H1 (cell line): ENCODE measurements around the gene SPATA31E1. TPM values are rescaled to one million over a fixed set of nuclear protein-coding genes. Genes with fewer than 3 reads are reported as not detected.
"Not testable (repeated sequence)": the region's sequence is repeated elsewhere in the genome, so short reads cannot be mapped to it uniquely, and the experiment has no call there.

ENCODE experiments used
- CTCF ChIA-PET: fragments of 300-600 bp; sonication (Branson Sonifier 250); formaldehyde crosslinking; loops from one replicate; lab custom pipeline; 2021; ENCODE audit not compliant: partially characterized antibody; lab: Charles Lee
- POLR2A ChIA-PET: fragments of 300-600 bp; sonication (Branson Sonifier 250); formaldehyde crosslinking; loops from one replicate; lab custom pipeline; 2021; ENCODE audit warnings: inconsistent platforms; ENCODE audit not compliant: partially characterized antibody; lab: Charles Lee
- DNase-seq, 2 experiments: peaks; one replicate each; pipeline versions ENCODE4 v3.0.0 to v3.0.0-alpha.2; 2010 to 2022; ENCODE audit warnings: low spot score in 2 of 2, low read depth in 1 of 2, mixed read lengths in 1 of 2
- FAIRE-seq: peaks from 2 replicates; lab custom pipeline; 2011; peaks lifted over from hg19 to GRCh38; lab: Jason Lieb, UNC
- H2AFZ ChIP-seq: 2 replicates; pipeline ENCODE4 v1.8.1; 2012; ENCODE audit warnings: low read length, inconsistent platforms
- H2AK5ac ChIP-seq: 2 replicates; pipeline ENCODE4 v1.6.1; 2013; ENCODE audit warnings: low read depth, low read length
- H2BK120ac ChIP-seq: replicated peaks from 2 replicates; pipeline ENCODE3; 2013; ENCODE audit warnings: low read depth, low read length, inconsistent platforms
- H2BK12ac ChIP-seq: 2 replicates; pipeline ENCODE4 v1.6.1; 2013; ENCODE audit warnings: low read depth, low read length
- H2BK15ac ChIP-seq: 2 replicates; pipeline ENCODE4 v1.6.1; 2013; ENCODE audit warnings: low read length
- H2BK20ac ChIP-seq: 2 replicates; pipeline ENCODE4 v1.6.1; 2013; ENCODE audit warnings: low read length
- H2BK5ac ChIP-seq: 2 replicates; pipeline ENCODE4 v1.6.1; 2013; ENCODE audit warnings: low read depth, low read length
- H3K14ac ChIP-seq: 2 replicates; pipeline ENCODE4 v1.6.1; 2013; ENCODE audit warnings: inconsistent platforms; ENCODE audit not compliant: insufficient read length
- H3K18ac ChIP-seq: 2 replicates; pipeline ENCODE4 v1.6.1; 2013; ENCODE audit warnings: low read length; ENCODE audit errors: extremely low read depth
- H3K23ac ChIP-seq: 2 replicates; pipeline ENCODE4 v1.6.1; 2013; ENCODE audit warnings: inconsistent platforms; ENCODE audit not compliant: insufficient read length
- H3K23me2 ChIP-seq: 2 replicates; pipeline ENCODE4 v1.6.1; 2013; ENCODE audit warnings: low read depth, low read length
- H3K27ac ChIP-seq: 2 replicates; pipeline ENCODE4 v1.6.1; 2011; ENCODE audit warnings: low read depth, low read length, inconsistent platforms
- H3K27me3 ChIP-seq, 4 experiments: replicated peaks in 1 of 4; 1 replicate in 1 of 4; 2 replicates in 3 of 4; pipeline versions ENCODE4 v1.6.1 to v1.8.1; 2011 to 2013; ENCODE audit warnings: low read length in 3 of 4, mild to moderate bottlenecking in 3 of 4, inconsistent platforms in 2 of 4, mixed read lengths in 2 of 4, moderate library complexity in 1 of 4; ENCODE audit not compliant: control insufficient read depth in 3 of 4, insufficient read depth in 3 of 4; ENCODE audit errors: extremely low read depth in 1 of 4
- H3K36me3 ChIP-seq, 4 experiments: 2 replicates each; pipeline versions ENCODE4 v1.6.1 to v1.8.1; 2011 to 2013; ENCODE audit warnings: mild to moderate bottlenecking in 4 of 4, low read length in 3 of 4, moderate library complexity in 2 of 4, control low read depth in 1 of 4, inconsistent platforms in 1 of 4; ENCODE audit not compliant: insufficient read depth in 4 of 4, control insufficient read depth in 2 of 4
- H3K4ac ChIP-seq: replicated peaks from 2 replicates; pipeline ENCODE3; 2013; ENCODE audit warnings: low read length, low read depth, mixed read lengths, inconsistent platforms; ENCODE audit not compliant: insufficient read length
- H3K4me1 ChIP-seq, 4 experiments: replicated peaks in 1 of 4; 1 replicate in 1 of 4; 2 replicates in 3 of 4; pipeline versions ENCODE4 v1.6.1 to v1.8.1; 2011 to 2013; ENCODE audit warnings: low read length in 3 of 4, inconsistent platforms in 2 of 4, mixed read lengths in 1 of 4; ENCODE audit not compliant: insufficient read depth in 4 of 4, control insufficient read depth in 3 of 4
- H3K4me2 ChIP-seq, 2 experiments: 2 replicates each; pipeline versions ENCODE4 v1.6.1 to v1.8.1; 2011 to 2013; ENCODE audit warnings: low read depth in 2 of 2, low read length in 2 of 2, control low read depth in 1 of 2, inconsistent platforms in 1 of 2, mild to moderate bottlenecking in 1 of 2; ENCODE audit not compliant: insufficient read depth in 1 of 2
- H3K4me3 ChIP-seq, 4 experiments: fragments of 200-600, 300-600 bp in 1 of 4; sonication (generic), shearing (Covaris generic), sonication (Bioruptor Twin) in 1 of 4; 2 replicates each; pipeline versions ENCODE4 v1.5.1 to v1.8.1; 2011 to 2016; ENCODE audit warnings: low read length in 4 of 4, low read depth in 3 of 4, control low read depth in 2 of 4, inconsistent platforms in 2 of 4, mild to moderate bottlenecking in 2 of 4, mixed read lengths in 1 of 4, moderate library complexity in 1 of 4; ENCODE audit not compliant: insufficient read depth in 2 of 4; ENCODE audit errors: extremely low read depth in 1 of 4
- H3K56ac ChIP-seq: replicated peaks from 2 replicates; pipeline ENCODE3; 2013; ENCODE audit warnings: low read depth, mild to moderate bottlenecking, mixed read lengths, low read length, inconsistent platforms; ENCODE audit not compliant: insufficient read length
- H3K79me1 ChIP-seq: 2 replicates; pipeline ENCODE4 v1.6.1; 2013; ENCODE audit warnings: low read depth, low read length, control low read depth
- H3K79me2 ChIP-seq, 2 experiments: 2 replicates each; pipeline versions ENCODE4 v1.6.1 to v1.8.1; 2012 to 2013; ENCODE audit warnings: low read length in 2 of 2, mild to moderate bottlenecking in 2 of 2, inconsistent platforms in 1 of 2; ENCODE audit not compliant: insufficient read depth in 2 of 2, control insufficient read depth in 1 of 2
- H3K9ac ChIP-seq, 4 experiments: replicated peaks in 1 of 4; 1 replicate in 1 of 4; 2 replicates in 3 of 4; pipeline versions ENCODE4 v1.6.1 to v1.8.1; 2011 to 2013; ENCODE audit warnings: low read depth in 3 of 4, low read length in 3 of 4, control low read depth in 2 of 4, mild to moderate bottlenecking in 2 of 4, moderate library complexity in 2 of 4, inconsistent platforms in 1 of 4; ENCODE audit errors: extremely low read depth in 1 of 4
- H3K9me3 ChIP-seq, 2 experiments: 2 replicates each; pipeline versions ENCODE4 v1.6.1 to v1.8.1; 2012 to 2013; ENCODE audit warnings: mild to moderate bottlenecking in 2 of 2, moderate library complexity in 2 of 2, control low read depth in 1 of 2, inconsistent platforms in 1 of 2, low read depth in 1 of 2, low read length in 1 of 2, mixed read lengths in 1 of 2; ENCODE audit not compliant: insufficient read depth in 2 of 2
- H4K20me1 ChIP-seq, 2 experiments: replicated peaks in 1 of 2; 2 replicates each; pipeline versions ENCODE3 to v1.8.1; 2011 to 2013; ENCODE audit warnings: inconsistent platforms in 2 of 2, low read length in 2 of 2, mild to moderate bottlenecking in 1 of 2; ENCODE audit not compliant: insufficient read depth in 2 of 2, control insufficient read depth in 1 of 2
- H4K5ac ChIP-seq: 2 replicates; pipeline ENCODE4 v1.6.1; 2013; ENCODE audit warnings: low read length, low read depth, mixed read lengths, inconsistent platforms; ENCODE audit not compliant: insufficient read length
- H4K8ac ChIP-seq: 2 replicates; pipeline ENCODE4 v1.8.0; 2013; ENCODE audit warnings: mild to moderate bottlenecking, moderate library complexity, low read length, inconsistent platforms; ENCODE audit not compliant: insufficient read depth; ENCODE audit errors: extremely low read depth
- H4K91ac ChIP-seq: replicated peaks from 2 replicates; pipeline ENCODE3; 2013; ENCODE audit warnings: low read length, mixed read lengths, inconsistent platforms; ENCODE audit not compliant: insufficient read length
- POLR2A ChIP-seq, 2 experiments: IDR thresholded peaks; 1 replicate in 1 of 2; 2 replicates in 1 of 2; pipeline ENCODE4 v1.6.1; 2011; ENCODE audit warnings: low read depth in 2 of 2, low read length in 2 of 2, mild to moderate bottlenecking in 2 of 2; ENCODE audit errors: control extremely low read depth in 1 of 2
- TEAD4 ChIP-seq: IDR thresholded peaks from 2 replicates; pipeline ENCODE4 v1.6.1; 2012; ENCODE audit warnings: low read depth, low read length, inconsistent platforms, mixed read lengths
- WGBS, 2 experiments: shearing (Covaris generic) in 1 of 2; methylation state at CpG; one replicate each; pipeline versions ENCODE4 v1.1.6 to v1.1.7; 2013 to 2015; ENCODE audit warnings: low lambda C conversion rate in 2 of 2, mixed read lengths in 2 of 2, inconsistent platforms in 1 of 2, low coverage in 1 of 2, missing lambda C conversion rate in 1 of 2; ENCODE audit not compliant: insufficient replicate concordance in 2 of 2, insufficient coverage in 1 of 2, insufficient read length in 1 of 2; ENCODE audit errors: extremely low coverage in 1 of 2, missing lambda C conversion rate in 1 of 2; 5-methylcytosine and 5-hydroxymethylcytosine counted together
- polyA plus RNA-seq, 7 experiments: library from polyadenylated mRNA; depleted of rRNA in 3 of 7; stranded (reverse) in 5 of 7; unstranded in 2 of 7; fragments of >200 nt in 5 of 7; fragments of 200-250 nt in 2 of 7; gene quantifications; 1 replicate in 5 of 7; 2 replicates in 1 of 7; 4 replicates in 1 of 7; pipeline versions ENCODE4 v1.2.1 to v1.2.3, GENCODE V29; 2011 to 2013; ENCODE audit warnings: missing spikeins in 2 of 7, mixed read lengths in 2 of 7
- total RNA-seq: library from RNA; stranded (reverse); fragmentation: NEBNext Ultra II Directional; extraction: Animal tissue kit (Norgen Biotek cat#: 25700); gene quantifications from 2 replicates; pipeline ENCODE4 v1.2.1, GENCODE V29; 2021

The SPATA31E1 gene
- total and polyA plus RNA-seq, 2 of the 8 experiments (the other 6 are each of a cell fraction or from before 2014, with no cell fraction given), result 0.05 to 0.09 TPM

DNA sequence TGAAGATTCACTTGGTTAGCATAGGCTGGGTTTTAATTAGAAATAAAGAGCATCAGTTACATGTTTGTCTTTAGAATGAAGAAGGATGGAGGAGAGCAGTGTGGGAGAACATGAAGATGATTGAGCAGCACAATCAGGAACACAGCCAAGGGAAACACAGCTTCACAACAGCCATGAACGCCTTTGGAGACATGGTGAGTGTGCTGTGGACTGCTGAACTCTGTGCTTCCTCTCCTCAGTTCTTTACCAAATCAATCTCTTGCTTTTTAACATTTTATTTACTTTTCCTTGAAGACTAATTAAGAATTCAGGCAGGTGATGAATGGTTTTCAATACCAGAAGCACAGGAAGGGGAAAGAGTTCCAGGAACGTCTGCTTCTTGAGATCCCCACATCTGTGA, 38.2 kb upstream of the SPATA31E1 start:
- H4K5ac ChIP-seq, result no peak overlapping the region
- H2AK5ac ChIP-seq, result no peak overlapping the region
- H2BK5ac ChIP-seq, result no peak overlapping the region
- 93% methylated on average over 2 of the region's 2 CpGs; no CpG with 5 or more reads in 1 of the 2 experiments for WGBS, 2 experiments
- H2AFZ ChIP-seq, result no peak overlapping the region
- no peak overlapping the region for H3K14ac ChIP-seq
- H3K9me3 ChIP-seq, result peaks cover 3 to 5% of the 10 kb centered on the region in 2 experiments; a peak in 1 of 4 replicates
- H2BK12ac ChIP-seq, result no peak overlapping the region
- H3K27ac ChIP-seq, result no peak overlapping the region
- TF ChIP-seq TEAD4 (no peak), POLR2A (IDR thresholded peaks at IDR 0.05; ENCODE audit: control extremely low read depth in 1 of 2, low read depth in 2 of 2, low read length in 2 of 2) (no peak)
- no peak overlapping the region for H4K8ac ChIP-seq
- ChIA-PET CTCF (interaction anchor here (1.3 to 1.4 kb wide), 2 partner anchors 10 to 32 kb away, joined by 3 to 5 read pairs; no protein-coding TSS in a partner anchor), POLR2A (no interaction called here)
- no peak overlapping the region for H3K4me3 ChIP-seq
- H3K27me3 ChIP-seq, result no peaks in the 10 kb centered on the region
- no peak overlapping the region for H2BK15ac ChIP-seq
- H3K36me3 ChIP-seq, result no peaks in the 10 kb centered on the region
- no peaks in the 10 kb centered on the region for H3K79me2 ChIP-seq
- H3K4me2 ChIP-seq, result no peak overlapping the region
- no peak for FAIRE-seq
- no peak overlapping the region for H3K4ac ChIP-seq
- no peak overlapping the region for H2BK20ac ChIP-seq
- H4K91ac ChIP-seq, result no peak overlapping the region
- H2BK120ac ChIP-seq, result no peak overlapping the region
- no peak for DNase-seq
- no peaks in the 10 kb centered on the region for H3K79me1 ChIP-seq
- no peaks in the 10 kb centered on the region for H4K20me1 ChIP-seq
- H3K23me2 ChIP-seq, result no peaks in the 10 kb centered on the region; the same call in 1 of the 2 replicates
- H3K4me1 ChIP-seq, result no peaks in the 10 kb centered on the region
- H3K56ac ChIP-seq, result no peak overlapping the region
- no peak overlapping the region for H3K18ac ChIP-seq
- no peak overlapping the region for H3K9ac ChIP-seq
- H3K23ac ChIP-seq, result no peak overlapping the region

DNA sequence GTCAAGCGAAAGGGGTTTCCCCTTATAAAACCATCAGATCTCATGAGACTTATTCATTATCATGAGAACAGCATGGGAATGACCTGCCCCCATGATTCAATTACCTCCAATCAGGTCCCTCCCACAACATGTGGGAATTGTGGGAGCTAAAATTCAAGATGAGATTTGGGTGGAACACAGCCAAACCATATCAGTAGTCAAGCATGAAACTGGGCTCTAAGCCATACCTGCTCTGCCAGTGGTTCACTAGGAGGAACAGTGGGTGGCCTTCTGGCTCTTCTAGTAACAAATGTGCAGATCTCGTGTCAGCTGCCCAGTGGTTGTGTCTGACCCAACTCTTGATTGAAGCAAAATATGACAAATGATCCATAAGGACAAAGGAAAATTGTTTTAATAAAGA, 34.9 kb upstream of the SPATA31E1 start:
- CTCF ChIA-PET, H3K79me2 ChIP-seq, H3K9ac ChIP-seq, H3K36me3 ChIP-seq, H3K56ac ChIP-seq, H3K4me1 ChIP-seq, H2AFZ ChIP-seq, DNase-seq, H3K14ac ChIP-seq, H3K23ac ChIP-seq, H3K23me2 ChIP-seq, H2BK120ac ChIP-seq, H3K9me3 ChIP-seq, H3K27me3 ChIP-seq, H2BK20ac ChIP-seq, H4K8ac ChIP-seq, H3K18ac ChIP-seq, H3K4me2 ChIP-seq, FAIRE-seq, POLR2A ChIA-PET, H4K20me1 ChIP-seq, H3K79me1 ChIP-seq, H3K4ac ChIP-seq, H3K27ac ChIP-seq, H3K4me3 ChIP-seq, H2AK5ac ChIP-seq, H2BK15ac ChIP-seq, H2BK12ac ChIP-seq, H4K5ac ChIP-seq, H4K91ac ChIP-seq, H2BK5ac ChIP-seq: not testable (repeated sequence)
- WGBS, 2 experiments, result 95% methylated on average over 2 of the region's 2 CpGs; no CpG with 5 or more reads in 1 of the 2 experiments
